K562 (cell line): Measurements from ENCODE around the gene FABP3.

Experiments
- HDAC2 ChIP-seq: fragments of 450-650 bp; IDR thresholded peaks from 2 replicates; pipeline ENCODE4 v1.6.1; 2016; ENCODE audit warnings: mild to moderate bottlenecking
- POLR2AphosphoS2 ChIP-seq: IDR thresholded peaks from 2 replicates; pipeline ENCODE4 v1.6.1; 2012; ENCODE audit warnings: low read length, improper control_type of control experiment
- POLR2AphosphoS5 ChIP-seq: IDR thresholded peaks from 2 replicates; pipeline ENCODE4 v1.6.1; 2011; ENCODE audit warnings: mild to moderate bottlenecking, low read depth, low read length, moderate library complexity; ENCODE audit not compliant: control insufficient read depth, insufficient read depth
- RFX5 ChIP-seq: IDR thresholded peaks from 2 replicates; pipeline ENCODE4 v1.6.1; 2011; ENCODE audit warnings: low read depth, mild to moderate bottlenecking, improper control_type of control experiment, low read length
- SMARCE1 ChIP-seq: fragments of 450-650 bp; IDR thresholded peaks from 2 replicates; pipeline ENCODE4 v1.7.1; 2016; ENCODE audit warnings: mild to moderate bottlenecking
- SMC3 ChIP-seq: conservative IDR thresholded peaks from 2 replicates; pipeline ENCODE4 v1.6.1; 2011; ENCODE audit warnings: low read depth, low read length, improper control_type of control experiment; ENCODE audit not compliant: insufficient read depth
- ZKSCAN1 ChIP-seq: fragments of 150-350 bp; IDR thresholded peaks from 2 replicates; pipeline ENCODE4 v1.6.1; 2016; ENCODE audit warnings: low read depth, low read length
- ZNF77 ChIP-seq: fragments of 250-450 bp; sonication (Bioruptor Pico); IDR thresholded peaks from 2 replicates; pipeline ENCODE4 v1.5.0; 2020
- TF ChIP-seq, protein P1 (sequence below), 2 experiments: fragments of 450-650 bp in 1 of 2; IDR thresholded peaks; 2 replicates each; pipeline ENCODE4 v1.6.1; 2011 to 2017; ENCODE audit warnings: low read depth in 2 of 2, antibody characterized with exemption in 1 of 2, borderline replicate concordance in 1 of 2, low read length in 1 of 2, mild to moderate bottlenecking in 1 of 2, mixed read lengths in 1 of 2; ENCODE audit not compliant: control insufficient read depth in 1 of 2
- TF ChIP-seq, protein P2 (sequence below): sonication (generic); formaldehyde crosslinking; IDR thresholded peaks from 2 replicates; pipeline ENCODE4 v1.4.0; 2020; ENCODE audit warnings: mild to moderate bottlenecking, missing genetic modification reagents
- TF ChIP-seq, protein P3 (sequence below), 3 experiments: fragments of 200-800 bp in 1 of 3; sonication (Bioruptor generic) in 1 of 3; sonication (generic) in 1 of 3; formaldehyde crosslinking in 1 of 3; IDR thresholded peaks; 2 replicates each; pipeline versions ENCODE4 v1.6.1 to v1.8.0; 2016 to 2022; ENCODE audit warnings: mild to moderate bottlenecking in 2 of 3, missing compliant biosample characterization in 2 of 3, missing genetic modification characterization in 2 of 3, missing genetic modification reagents in 1 of 3

DNA sequence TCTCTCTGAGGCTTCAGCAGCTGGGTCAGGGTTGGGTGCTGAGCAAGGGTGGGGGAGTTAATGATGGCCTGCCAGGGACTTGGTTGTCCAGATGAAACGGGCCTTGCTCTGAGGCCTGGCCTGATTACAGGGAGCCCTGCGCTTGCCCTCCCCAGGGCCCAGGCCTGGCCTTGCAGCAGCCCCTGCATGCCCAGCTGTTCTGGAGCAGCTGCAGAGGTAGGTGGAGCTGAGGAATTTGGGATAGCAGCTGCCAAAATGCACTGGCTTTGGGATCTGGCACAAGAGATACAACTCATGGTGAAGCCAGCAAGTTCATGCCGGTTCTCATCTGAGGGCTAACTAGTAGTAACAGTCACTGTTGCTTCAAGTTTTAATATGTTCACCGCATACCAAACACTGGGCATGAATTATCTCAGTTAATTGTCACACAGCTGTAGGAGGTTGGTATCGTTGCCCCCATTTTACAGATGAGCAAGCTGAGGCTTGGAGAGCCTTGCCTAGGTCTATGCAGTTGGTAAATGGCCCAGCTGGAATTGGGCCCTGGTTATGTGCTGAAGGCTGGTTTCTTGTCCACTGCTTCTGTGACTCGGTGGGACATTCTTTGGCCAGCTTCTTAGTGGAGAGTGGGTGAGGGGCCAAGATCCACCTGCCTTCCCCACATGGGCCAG, 32.8 kb upstream of the FABP3 start:
- TF ChIP-seq, protein P1, sequence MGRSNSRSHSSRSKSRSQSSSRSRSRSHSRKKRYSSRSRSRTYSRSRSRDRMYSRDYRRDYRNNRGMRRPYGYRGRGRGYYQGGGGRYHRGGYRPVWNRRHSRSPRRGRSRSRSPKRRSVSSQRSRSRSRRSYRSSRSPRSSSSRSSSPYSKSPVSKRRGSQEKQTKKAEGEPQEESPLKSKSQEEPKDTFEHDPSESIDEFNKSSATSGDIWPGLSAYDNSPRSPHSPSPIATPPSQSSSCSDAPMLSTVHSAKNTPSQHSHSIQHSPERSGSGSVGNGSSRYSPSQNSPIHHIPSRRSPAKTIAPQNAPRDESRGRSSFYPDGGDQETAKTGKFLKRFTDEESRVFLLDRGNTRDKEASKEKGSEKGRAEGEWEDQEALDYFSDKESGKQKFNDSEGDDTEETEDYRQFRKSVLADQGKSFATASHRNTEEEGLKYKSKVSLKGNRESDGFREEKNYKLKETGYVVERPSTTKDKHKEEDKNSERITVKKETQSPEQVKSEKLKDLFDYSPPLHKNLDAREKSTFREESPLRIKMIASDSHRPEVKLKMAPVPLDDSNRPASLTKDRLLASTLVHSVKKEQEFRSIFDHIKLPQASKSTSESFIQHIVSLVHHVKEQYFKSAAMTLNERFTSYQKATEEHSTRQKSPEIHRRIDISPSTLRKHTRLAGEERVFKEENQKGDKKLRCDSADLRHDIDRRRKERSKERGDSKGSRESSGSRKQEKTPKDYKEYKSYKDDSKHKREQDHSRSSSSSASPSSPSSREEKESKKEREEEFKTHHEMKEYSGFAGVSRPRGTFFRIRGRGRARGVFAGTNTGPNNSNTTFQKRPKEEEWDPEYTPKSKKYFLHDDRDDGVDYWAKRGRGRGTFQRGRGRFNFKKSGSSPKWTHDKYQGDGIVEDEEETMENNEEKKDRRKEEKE (IDR thresholded peaks at IDR 0.05; ENCODE audit: borderline replicate concordance in 1 of 2, control insufficient read depth in 1 of 2, low read depth in 2 of 2, low read length in 1 of 2): no peak
- TF ChIP-seq POLR2AphosphoS2: no peak
- TF ChIP-seq POLR2AphosphoS5: no peak
- TF ChIP-seq ZKSCAN1: no peak
- no peak for TF ChIP-seq ZNF77 (CRISPR knock-in tag)
- TF ChIP-seq SMC3: no peak
- TF ChIP-seq, protein P2, sequence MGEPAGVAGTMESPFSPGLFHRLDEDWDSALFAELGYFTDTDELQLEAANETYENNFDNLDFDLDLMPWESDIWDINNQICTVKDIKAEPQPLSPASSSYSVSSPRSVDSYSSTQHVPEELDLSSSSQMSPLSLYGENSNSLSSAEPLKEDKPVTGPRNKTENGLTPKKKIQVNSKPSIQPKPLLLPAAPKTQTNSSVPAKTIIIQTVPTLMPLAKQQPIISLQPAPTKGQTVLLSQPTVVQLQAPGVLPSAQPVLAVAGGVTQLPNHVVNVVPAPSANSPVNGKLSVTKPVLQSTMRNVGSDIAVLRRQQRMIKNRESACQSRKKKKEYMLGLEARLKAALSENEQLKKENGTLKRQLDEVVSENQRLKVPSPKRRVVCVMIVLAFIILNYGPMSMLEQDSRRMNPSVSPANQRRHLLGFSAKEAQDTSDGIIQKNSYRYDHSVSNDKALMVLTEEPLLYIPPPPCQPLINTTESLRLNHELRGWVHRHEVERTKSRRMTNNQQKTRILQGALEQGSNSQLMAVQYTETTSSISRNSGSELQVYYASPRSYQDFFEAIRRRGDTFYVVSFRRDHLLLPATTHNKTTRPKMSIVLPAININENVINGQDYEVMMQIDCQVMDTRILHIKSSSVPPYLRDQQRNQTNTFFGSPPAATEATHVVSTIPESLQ (CRISPR knock-in tag): no peak
- no peak for TF ChIP-seq RFX5
- TF ChIP-seq HDAC2: no peak
- TF ChIP-seq SMARCE1: no peak
- TF ChIP-seq, protein P3, sequence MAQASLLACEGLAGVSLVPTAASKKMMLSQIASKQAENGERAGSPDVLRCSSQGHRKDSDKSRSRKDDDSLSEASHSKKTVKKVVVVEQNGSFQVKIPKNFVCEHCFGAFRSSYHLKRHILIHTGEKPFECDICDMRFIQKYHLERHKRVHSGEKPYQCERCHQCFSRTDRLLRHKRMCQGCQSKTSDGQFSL (CRISPR knock-in tag; IDR thresholded peaks at IDR 0.05): no peak
- TF ChIP-seq, protein P3 (tag; IDR thresholded peaks at IDR 0.05): no peak
